ENCODE data around the gene RD3L.

RD3L gene

GRCh38 chr14:103892247-103892646, 50.1 kb downstream of the RD3L start:
- no peak for DNase-seq

- DNase-seq, result no peak
Observed at GRCh38 chr14:103891667-103892215, 50.6 kb downstream of the RD3L start.

DNA sequence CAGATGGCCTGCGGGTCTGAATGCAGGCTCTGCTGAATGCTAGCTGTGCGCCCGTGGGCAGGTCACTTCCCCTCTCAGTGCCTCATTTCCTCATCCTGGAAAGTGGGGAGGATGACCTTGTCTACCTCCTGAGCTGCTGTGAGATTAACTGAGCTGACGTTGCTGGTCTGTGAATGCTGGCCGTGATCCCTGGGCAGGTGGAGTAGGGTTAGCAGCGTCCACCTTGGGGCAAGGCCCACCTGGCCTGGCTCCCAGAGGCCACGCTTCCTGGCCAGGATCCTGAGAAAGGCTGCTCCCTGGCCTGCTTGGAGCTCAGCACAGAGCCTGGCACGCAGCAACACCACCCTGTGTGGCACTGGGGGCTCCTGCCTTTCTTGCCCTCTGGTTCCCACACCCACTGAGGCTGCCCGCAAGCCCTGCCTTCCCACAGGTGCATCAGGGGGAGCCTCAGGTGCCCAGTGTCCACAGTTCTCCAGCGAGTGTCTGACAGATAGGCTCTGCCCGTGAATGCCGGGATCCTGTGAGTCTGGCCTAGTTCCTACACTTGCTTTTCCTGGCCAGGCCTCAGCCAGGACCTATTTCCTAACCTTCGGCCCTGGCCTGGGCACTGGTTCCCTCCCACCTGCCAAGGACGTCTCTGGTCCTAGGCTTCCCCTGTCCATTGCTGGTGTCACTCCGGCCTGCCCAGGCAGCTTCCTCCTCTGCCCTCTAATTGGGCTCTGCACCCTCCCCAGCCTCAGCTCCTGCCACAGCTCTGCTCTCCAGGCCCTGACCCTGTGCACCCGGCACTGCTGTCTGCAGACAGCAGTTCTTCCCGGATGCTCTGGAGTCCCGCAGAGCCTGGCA, 51.3 kb downstream of the RD3L start:
- no peak for DNase-seq

All from fibroblast of skin of right biceps (primary cell).